HepG2 (cell line): ENCODE results near the gene MIPEP. TPM values are rescaled to one million over a fixed set of nuclear protein-coding genes. Genes with fewer than 3 reads are reported as not detected.
A peak's percentile ranks its signal among the peaks of the same experiment; 100 is the strongest.

Experiments used
- ATAC-seq: fragments of 200-7000 bp; cut with Tn5 transposase; 3 replicates; pipeline ENCODE4 v1.9.1; 2020; ENCODE audit warnings: mild to moderate bottlenecking, moderate library complexity
- BruUV-seq: library from RNA; stranded (reverse); fragments of 400-500 nt; replicated peaks from 2 replicates; lab custom pipeline; 2021; lab: Mats Ljungman, UMichigan
- CTCF ChIA-PET: fragments of 300-600 bp; formaldehyde crosslinking; extraction: SDS; loops from one replicate; lab custom pipeline; 2021; ENCODE audit warnings: low total read pairs, inconsistent platforms, low intra/inter-chr PET ratio; lab: Yijun Ruan, JAX
- POLR2A ChIA-PET: fragments of 350-600 bp; sonication (Branson Sonifier 250); formaldehyde crosslinking; loops from one replicate; lab custom pipeline; 2020; ENCODE audit warnings: antibody characterized with exemption, inconsistent platforms; lab: Yijun Ruan, JAX
- DNase-seq: peaks from one replicate; pipeline ENCODE4 v3.0.0-alpha.2; 2015; ENCODE audit warnings: low spot score
- FAIRE-seq: peaks from 3 replicates; lab custom pipeline; 2011; peaks lifted over from hg19 to GRCh38; lab: Jason Lieb, UNC
- H2AFZ ChIP-seq: one replicate; pipeline ENCODE4 v1.6.1; 2011; ENCODE audit warnings: low read length, inconsistent platforms
- H3K27ac ChIP-seq: fragments of 300-600 bp; 3 replicates; pipeline ENCODE4 v1.8.0; 2011; ENCODE audit warnings: mixed run types, mild to moderate bottlenecking, mixed read lengths, low read length, inconsistent platforms; ENCODE audit not compliant: insufficient read depth; ENCODE audit errors: extremely low read length
- H3K27me3 ChIP-seq, 2 experiments: fragments of 200-600 bp in 1 of 2; 2 replicates in 1 of 2; 3 replicates in 1 of 2; pipeline versions ENCODE4 v1.6.0 to v1.8.0; 2011; ENCODE audit warnings: low read length in 2 of 2, mild to moderate bottlenecking in 2 of 2, moderate library complexity in 2 of 2, inconsistent platforms in 1 of 2; ENCODE audit not compliant: insufficient read depth in 2 of 2, control insufficient read depth in 1 of 2
- H3K36me3 ChIP-seq, 2 experiments: fragments of 200-600 bp in 1 of 2; replicated peaks in 1 of 2; 2 replicates in 1 of 2; 3 replicates in 1 of 2; pipeline versions ENCODE4 v1.5.1 to v1.8.0; 2011; ENCODE audit warnings: low read length in 2 of 2, inconsistent platforms in 1 of 2; ENCODE audit not compliant: insufficient read depth in 2 of 2, control insufficient read depth in 1 of 2
- H3K4me1 ChIP-seq: 2 replicates; pipeline ENCODE4 v1.5.1; 2012; ENCODE audit warnings: low read length, inconsistent platforms; ENCODE audit not compliant: insufficient read depth
- H3K4me2 ChIP-seq: 2 replicates; pipeline ENCODE4 v1.6.0; 2011; ENCODE audit warnings: low read depth, low read length, inconsistent platforms
- H3K4me3 ChIP-seq, 3 experiments: fragments of 200-600 bp in 1 of 3; sonication (generic), shearing (Covaris generic) in 1 of 3; replicated peaks in 1 of 3; 2 replicates each; pipeline ENCODE4 v1.5.1; 2011 to 2016; ENCODE audit warnings: low read length in 3 of 3, inconsistent platforms in 2 of 3, low read depth in 2 of 3, mild to moderate bottlenecking in 2 of 3, control low read depth in 1 of 3, mixed read lengths in 1 of 3; ENCODE audit not compliant: insufficient read depth in 1 of 3
- H3K79me2 ChIP-seq: one replicate; pipeline ENCODE4 v1.6.1; 2011; ENCODE audit warnings: low read length, inconsistent platforms; ENCODE audit not compliant: insufficient read depth
- H3K9ac ChIP-seq: 2 replicates; pipeline ENCODE4 v1.6.0; 2011; ENCODE audit warnings: mild to moderate bottlenecking, low read depth, low read length, inconsistent platforms; ENCODE audit not compliant: insufficient read depth
- H3K9me3 ChIP-seq: 2 replicates; pipeline ENCODE4 v1.5.1; 2012; ENCODE audit warnings: mild to moderate bottlenecking, low read length
- H4K20me1 ChIP-seq: 2 replicates; pipeline ENCODE4 v1.6.0; 2011; ENCODE audit warnings: inconsistent platforms, mild to moderate bottlenecking, low read length, moderate library complexity; ENCODE audit not compliant: insufficient read depth
- KLF11 ChIP-seq: IDR thresholded peaks from 2 replicates; pipeline ENCODE4 v1.6.1; 2016; ENCODE audit warnings: missing compliant biosample characterization
- LCORL ChIP-seq, 2 experiments: fragments of 450-650 bp in 1 of 2; sonication (generic) in 1 of 2; formaldehyde crosslinking in 1 of 2; IDR thresholded peaks; 2 replicates each; pipeline versions ENCODE4 v1.5.0 to v1.6.1; 2017 to 2020; ENCODE audit warnings: antibody characterized with exemption in 1 of 2, missing genetic modification reagents in 1 of 2
- REXO4 ChIP-seq: sonication (generic); formaldehyde crosslinking; IDR thresholded peaks from 2 replicates; pipeline ENCODE4 v1.8.0; 2022; ENCODE audit warnings: missing genetic modification reagents, mild to moderate bottlenecking, borderline replicate concordance
- SP140L ChIP-seq: sonication (generic); formaldehyde crosslinking; IDR thresholded peaks from 2 replicates; pipeline ENCODE4 v1.4.0; 2020; ENCODE audit warnings: missing genetic modification reagents, borderline replicate concordance
- SUZ12 ChIP-seq: fragments of 150-350 bp; IDR thresholded peaks from 2 replicates; pipeline ENCODE4 v1.6.1; 2014; ENCODE audit warnings: low read depth, low read length
- TCF7 ChIP-seq: sonication (generic); IDR thresholded peaks from 2 replicates; pipeline ENCODE4 v1.6.1; 2016; ENCODE audit warnings: antibody characterized with exemption, low read depth
- ZNF12 ChIP-seq: sonication (generic); formaldehyde crosslinking; IDR thresholded peaks from 2 replicates; pipeline ENCODE4 v1.5.0; 2020; ENCODE audit warnings: missing genetic modification reagents
- ZNF34 ChIP-seq: sonication (generic); formaldehyde crosslinking; IDR thresholded peaks from 2 replicates; pipeline ENCODE4 v1.4.0; 2020; ENCODE audit warnings: mild to moderate bottlenecking, missing genetic modification reagents, borderline replicate concordance
- ZNF879 ChIP-seq: sonication (generic); formaldehyde crosslinking; IDR thresholded peaks from 2 replicates; pipeline ENCODE4 v1.8.1; 2023; ENCODE audit warnings: missing genetic modification reagents
- WGBS: methylation state at CpG from one replicate; pipeline ENCODE4 v1.1.6; 2017; ENCODE audit warnings: low lambda C conversion rate; 5-methylcytosine and 5-hydroxymethylcytosine counted together
- in situ Hi-C: cut with HindIII; loops from 2 replicates; pipeline ENCODE4 v1.10.0; 2017; ENCODE audit warnings: low pct_unique_long_range_greater_than_20kb; ENCODE audit not compliant: extremely low pct_ligation_motif_present
- intact Hi-C: fragments of 100-400 bp; cut with micrococcal nuclease; formaldehyde crosslinking; loops from one replicate; pipeline ENCODE4 v1.10.0; 2022; ENCODE audit not compliant: unreplicated experiment
- polyA plus RNA-seq, 8 experiments: library from polyadenylated mRNA; depleted of rRNA in 3 of 8; stranded (reverse) in 7 of 8; unstranded in 1 of 8; fragments of >200 nt; fragmentation: Illumina TruSeq in 4 of 8; extraction: Trizol in 4 of 8; gene quantifications; 2 replicates each; pipeline versions ENCODE4 v1.2.1 to v1.2.3, GENCODE V29; 2011 to 2016; ENCODE audit warnings: low read depth in 4 of 8, missing spikeins in 1 of 8, mixed read lengths in 1 of 8; ENCODE audit not compliant: insufficient read depth in 1 of 8
- total RNA-seq, 5 experiments: library from RNA; depleted of rRNA; stranded (reverse); fragments of >200 nt; fragmentation: Illumina TruSeq; extraction: Trizol; gene quantifications; 2 replicates each; pipeline ENCODE4 v1.2.3, GENCODE V29; 2016; ENCODE audit warnings: low read depth in 1 of 5

The MIPEP gene
- total and polyA plus RNA-seq, 2 of the 13 experiments (the other 11 are each of a cell fraction or from before 2014, with no cell fraction given): 9.3 to 24.1 TPM

GRCh38 chr13:23701636-23702035 lies 187.6 kb downstream of the MIPEP start:
- ATAC-seq (peak; percentile 49), FAIRE-seq (no peak), DNase-seq (no peak)
- Histone ChIP-seq H3K4me3 (no peak overlapping the region), H2AFZ (no peak overlapping the region), H3K36me3 (no peaks in the 10 kb centered on the region), H3K9me3 (no peaks in the 10 kb centered on the region), H3K9ac (no peak overlapping the region), H3K4me2 (no peak overlapping the region), H4K20me1 (no peaks in the 10 kb centered on the region), H3K79me2 (no peaks in the 10 kb centered on the region), H3K4me1 (peaks cover 20% of the 10 kb centered on the region), H3K27me3 (0 out of 5 replicates have a peak, but pooled peaks cover 0 to 1% of the 10 kb centered on the region in 2 experiments), H3K27ac (no peak overlapping the region)
- BruUV-seq: no TSS peak
- 75% methylated on average over 12 of the region's 12 CpGs for WGBS
- ChIA-PET CTCF (no interaction called here), POLR2A (interaction anchor here (1.1 kb wide), 1 partner anchor 47 kb away, joined by 3 read pairs; no protein-coding TSS in a partner anchor)
- in situ Hi-C loops: loop anchor here (10.0 kb wide), 1 partner anchor 237 kb away; no protein-coding TSS in a partner anchor
- intact Hi-C loops: no loop called here
- no peak for TF ChIP-seq REXO4 (CRISPR knock-in tag)

GRCh38 chr13:23701186-23701585 lies 188.0 kb downstream of the MIPEP start:
- H3K36me3 ChIP-seq: no peaks in the 10 kb centered on the region
- H3K79me2 ChIP-seq: no peaks in the 10 kb centered on the region
- ChIA-PET CTCF (no interaction called here), POLR2A (interaction anchor here (1.1 kb wide), 1 partner anchor 47 kb away, joined by 3 read pairs; no protein-coding TSS in a partner anchor)
- no peak overlapping the region for H2AFZ ChIP-seq
- ATAC-seq (no peak), DNase-seq (no peak), FAIRE-seq (no peak)
- H3K27ac ChIP-seq: no peak overlapping the region
- intact Hi-C loops (no loop called here), in situ Hi-C loops (loop anchor here (10.0 kb wide), 1 partner anchor 236 kb away; no protein-coding TSS in a partner anchor)
- TF ChIP-seq ZNF879 (no peak), SUZ12 (no peak), KLF11 (CRISPR knock-in tag) (no peak), LCORL (IDR thresholded peaks at IDR 0.05) (no peak), LCORL (CRISPR knock-in tag; IDR thresholded peaks at IDR 0.05) (no peak), ZNF12 (CRISPR knock-in tag) (no peak), SP140L (CRISPR knock-in tag) (no peak), TCF7 (no peak), ZNF34 (CRISPR knock-in tag) (no peak)
- BruUV-seq: no TSS peak
- no peaks in the 10 kb centered on the region for H4K20me1 ChIP-seq
- WGBS: 70% methylated on average over 5 of the region's 5 CpGs
- H3K9ac ChIP-seq: no peak overlapping the region
- 0 out of 5 replicates have a peak, but pooled peaks cover 0 to 1% of the 10 kb centered on the region in 2 experiments for H3K27me3 ChIP-seq
- no peaks in the 10 kb centered on the region for H3K9me3 ChIP-seq
- H3K4me2 ChIP-seq: no peak overlapping the region
- no peak overlapping the region for H3K4me3 ChIP-seq
- H3K4me1 ChIP-seq: peaks cover 18% of the 10 kb centered on the region
